HG02981 (cell line): Measurements from ENCODE around the gene LRRC49.
"Not testable (repeated sequence)": the region's sequence is repeated elsewhere in the genome, so short reads cannot be mapped to it uniquely, and the experiment has no call there.

ENCODE experiments used
- ATAC-seq: cut with Tn5 transposase; IDR thresholded peaks from one replicate; pipeline ENCODE4 v1.9.1; 2021; ENCODE audit warnings: mild to moderate bottlenecking, moderate library complexity; ENCODE audit not compliant: unreplicated experiment

The LRRC49 gene

DNA sequence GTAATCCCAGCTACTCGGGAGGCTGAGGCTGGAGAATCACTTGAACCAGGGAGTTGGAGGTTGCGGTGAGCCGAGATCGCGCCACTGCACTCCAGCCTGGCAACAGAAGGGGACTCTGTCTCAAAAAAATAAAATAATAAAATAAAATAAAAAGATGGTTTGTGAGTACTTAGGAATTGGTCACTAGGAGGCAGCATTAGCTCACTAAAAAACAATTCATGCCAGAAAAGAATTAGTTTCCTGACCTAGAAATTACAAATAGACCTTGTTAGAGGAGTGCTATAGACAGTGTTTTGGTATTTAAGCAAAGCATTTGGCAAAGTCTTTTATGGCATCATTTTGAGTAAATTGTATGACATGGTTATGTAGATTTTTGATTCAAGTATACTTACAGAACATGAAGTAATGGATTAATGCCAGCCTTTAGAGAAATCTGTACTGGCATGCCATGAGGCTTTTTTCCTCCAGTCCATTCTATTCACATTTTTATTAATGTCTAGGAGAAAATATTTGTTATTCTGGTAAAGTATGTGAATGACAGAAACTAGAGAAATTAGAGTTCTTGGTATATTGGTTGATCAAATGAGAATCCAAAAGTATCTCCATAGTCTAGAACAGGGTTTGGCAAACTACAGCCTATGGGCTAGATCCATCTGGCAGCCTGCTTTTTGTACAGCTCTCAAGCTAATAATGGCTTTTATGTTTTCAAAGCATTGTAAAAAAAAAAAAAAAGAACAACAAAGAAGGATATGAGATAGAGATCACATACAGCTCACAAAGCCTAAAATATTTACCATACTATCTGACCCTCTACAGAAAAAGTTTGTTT lies 81.6 kb downstream of the LRRC49 start:
- ATAC-seq, result no peak

DNA sequence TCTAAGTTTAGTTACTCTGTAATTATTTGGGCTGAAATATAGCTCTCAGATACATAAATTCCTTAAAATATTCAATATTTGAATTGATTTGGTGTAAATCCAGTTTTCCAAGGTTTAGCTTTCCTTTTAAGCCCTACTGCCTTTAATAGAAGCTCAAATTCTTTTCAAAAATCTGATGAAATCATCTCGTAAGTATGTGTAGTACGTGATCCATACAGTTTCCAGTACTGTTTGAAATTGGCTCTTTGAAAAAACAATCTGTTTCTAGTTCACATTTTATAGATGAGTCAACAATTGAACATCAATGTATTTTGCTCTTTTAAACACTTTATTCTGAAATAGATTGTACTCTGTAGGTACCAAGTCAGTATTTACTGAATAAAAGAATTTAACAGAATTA lies 84.2 kb downstream of the LRRC49 start:
- no peak for ATAC-seq

DNA sequence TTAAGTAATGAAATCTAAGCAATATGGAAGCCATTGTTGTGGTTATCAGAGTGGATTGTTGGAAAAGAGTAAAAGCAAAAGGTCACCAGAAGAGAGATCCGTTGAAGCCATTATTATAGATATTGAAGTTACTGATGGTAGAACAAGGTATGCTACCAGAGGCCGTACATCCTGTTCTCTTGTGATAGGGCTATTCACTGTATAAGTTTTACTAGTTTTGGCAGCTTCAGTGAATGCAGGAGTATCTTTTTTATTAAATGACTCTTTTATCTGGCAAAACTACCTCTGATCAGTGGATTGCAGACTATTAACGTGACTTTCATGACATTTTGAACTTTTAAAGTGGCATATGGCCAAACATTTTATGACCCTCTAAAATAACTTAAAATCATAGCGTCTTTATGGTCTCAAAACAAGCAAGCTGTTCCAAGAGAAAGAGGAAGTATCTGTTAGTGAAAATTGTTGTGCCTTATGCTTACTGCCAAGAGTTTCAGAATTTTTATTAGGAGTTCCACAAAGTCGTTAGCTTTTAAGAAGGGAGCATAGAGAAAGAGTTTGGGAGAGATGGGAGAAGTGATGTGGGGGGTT lies 102.9 kb downstream of the LRRC49 start:
- ATAC-seq, result no peak

DNA sequence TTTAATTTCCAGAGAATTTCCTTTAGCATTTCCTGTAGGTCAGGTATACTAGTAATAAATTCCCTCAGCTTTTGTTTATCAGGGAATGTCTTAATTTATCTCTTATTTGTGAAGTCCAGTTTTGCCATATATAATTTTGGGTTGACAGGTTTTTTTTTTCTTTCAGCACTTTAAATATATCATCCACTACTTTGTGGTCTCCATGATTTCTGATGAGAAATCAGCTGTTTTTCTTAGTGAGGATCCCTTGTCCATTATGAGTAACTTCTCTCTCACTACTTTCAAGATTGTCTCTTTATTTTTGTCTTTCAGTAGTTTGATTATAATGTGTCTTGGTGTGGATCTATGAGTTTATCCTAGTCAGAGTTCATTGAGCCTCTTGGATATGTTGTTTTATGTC lies 105.7 kb downstream of the LRRC49 start:
- no peak for ATAC-seq

DNA sequence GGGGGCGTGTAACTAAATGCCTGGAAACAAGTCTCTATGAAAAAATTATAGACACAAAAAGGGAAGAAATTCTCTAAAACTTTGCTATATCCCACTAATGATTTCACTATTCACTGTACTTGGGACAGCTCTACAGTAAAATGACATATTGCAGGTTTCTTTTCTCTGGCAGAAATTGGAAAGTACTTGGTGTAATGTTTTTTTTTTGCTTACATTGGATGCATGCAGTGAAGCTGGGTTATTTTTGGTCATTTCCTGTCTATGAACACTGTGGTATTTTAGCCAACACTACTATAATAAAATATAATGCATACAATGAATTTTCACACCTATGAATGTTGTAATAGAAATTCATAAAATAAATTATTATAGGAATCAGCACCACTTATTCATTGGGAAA lies 109.7 kb downstream of the LRRC49 start:
- no peak for ATAC-seq

DNA sequence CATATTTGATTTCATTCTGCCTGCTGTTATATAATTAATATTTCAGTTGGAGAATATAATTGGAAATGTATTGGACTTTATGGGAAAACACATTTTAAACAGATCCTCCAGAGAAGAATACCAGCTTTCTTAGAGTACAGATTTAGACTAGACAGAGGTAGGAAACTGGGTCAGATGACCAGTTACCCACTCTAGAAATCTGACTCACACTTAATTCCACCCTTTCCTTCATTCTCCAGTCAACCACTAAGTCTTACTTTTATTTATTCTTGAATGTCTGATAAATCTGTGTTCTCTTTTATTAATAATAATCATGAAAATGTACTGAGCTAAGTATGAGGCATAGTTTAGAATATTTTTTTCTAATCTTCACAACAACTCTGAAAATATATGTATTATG lies 110.7 kb downstream of the LRRC49 start:
- no peak for ATAC-seq

DNA sequence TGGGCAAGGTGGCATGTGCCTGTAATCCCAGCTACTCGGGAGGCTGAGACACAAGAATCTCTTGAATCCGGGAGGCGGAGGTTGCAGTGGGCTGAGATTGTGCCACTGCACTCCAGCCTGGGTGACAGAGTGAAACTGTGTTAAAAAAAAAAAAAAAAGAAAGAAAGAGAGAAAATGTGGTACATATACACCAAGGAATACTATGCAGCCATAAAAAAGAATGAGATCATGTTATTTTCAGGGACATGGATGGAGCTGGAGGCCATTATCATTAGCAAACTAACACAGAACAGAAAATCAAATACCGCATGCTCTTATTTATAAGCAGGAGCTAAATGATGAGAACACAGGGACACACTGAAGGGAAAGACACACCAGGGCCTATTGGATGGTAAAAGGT lies 111.9 kb downstream of the LRRC49 start:
- not testable (repeated sequence) for ATAC-seq

GRCh38 chr15:71005895-71006294 lies 113.3 kb downstream of the LRRC49 start:
- no peak for ATAC-seq

DNA sequence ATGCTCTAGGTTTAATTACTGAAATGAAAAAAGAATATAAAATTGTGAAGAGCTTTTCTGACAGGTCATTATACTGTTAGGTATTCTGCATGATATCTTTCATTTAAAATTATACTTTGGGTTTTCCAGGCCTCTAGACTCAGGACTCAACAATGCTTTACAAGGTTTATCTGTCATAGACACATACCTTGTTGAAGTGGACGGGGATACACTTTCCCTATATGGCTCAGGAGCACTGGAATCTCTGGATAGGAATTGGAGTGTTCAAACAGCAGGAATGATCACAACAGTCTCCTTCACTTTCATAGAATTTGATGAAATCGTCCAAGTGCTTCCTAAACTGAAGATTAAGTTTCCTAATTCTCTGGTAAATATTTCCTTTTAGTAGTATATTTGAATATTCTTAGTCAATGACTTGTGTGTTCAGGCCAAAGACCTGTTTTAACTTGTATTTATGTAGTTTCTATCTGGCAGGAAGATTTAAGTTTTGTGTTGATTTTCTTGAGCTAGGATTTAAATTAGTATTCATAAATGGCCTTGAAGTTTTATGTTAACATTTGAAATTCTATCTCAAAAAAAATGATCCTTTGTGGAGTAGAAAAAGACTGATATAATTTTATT lies 115.7 kb downstream of the LRRC49 start:
- ATAC-seq, result no peak

GRCh38 chr15:71010472-71010871 lies 117.8 kb downstream of the LRRC49 start:
- ATAC-seq, result no peak

DNA sequence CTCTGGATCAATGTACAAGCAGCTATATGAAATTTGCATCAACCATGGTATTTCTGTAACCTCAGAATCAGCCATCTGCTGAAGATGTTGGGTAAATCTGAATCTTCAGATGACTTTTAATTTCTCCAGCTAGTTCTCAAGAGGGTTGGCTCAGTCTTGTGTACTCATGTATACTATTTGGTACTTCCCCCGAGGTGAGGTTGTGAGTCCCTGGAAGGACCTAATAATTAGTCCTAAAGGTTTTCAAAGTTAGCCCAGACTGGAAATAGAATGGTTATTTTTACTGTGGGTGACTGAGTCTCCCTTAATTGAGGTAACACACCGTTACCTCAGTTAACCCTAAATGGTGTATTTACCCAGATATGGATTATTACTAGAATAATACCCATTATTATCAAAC lies 118.4 kb downstream of the LRRC49 start:
- ATAC-seq, result no peak

- no peak for ATAC-seq
Observed at GRCh38 chr15:71011503-71012155, 119.0 kb downstream of the LRRC49 start.

DNA sequence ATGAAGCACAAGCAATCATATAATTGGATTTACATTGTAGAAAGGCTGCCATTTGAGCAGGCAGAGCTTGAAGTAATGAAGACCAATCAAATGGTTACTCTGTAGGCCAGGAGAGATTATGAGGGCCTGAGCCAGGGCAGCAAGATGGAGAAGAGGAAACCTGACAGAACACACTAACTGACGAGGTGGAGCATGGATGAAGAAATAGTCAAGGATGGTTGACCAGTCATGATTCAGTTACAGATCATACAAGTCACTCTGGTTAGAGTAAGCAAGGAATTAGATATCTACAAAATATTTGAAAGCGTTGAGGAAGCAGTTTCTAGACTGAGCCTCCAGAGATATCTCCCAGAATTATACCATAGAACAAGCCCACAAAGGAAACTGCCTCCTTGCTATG lies 120.8 kb downstream of the LRRC49 start:
- ATAC-seq, result no peak

- no peak for ATAC-seq
Observed at GRCh38 chr15:71015342-71015741, 122.7 kb downstream of the LRRC49 start.

- not testable (repeated sequence) for ATAC-seq
Observed at GRCh38 chr15:71031232-71031631, 138.6 kb downstream of the LRRC49 start.

GRCh38 chr15:71035478-71035877 lies 142.9 kb downstream of the LRRC49 start:
- ATAC-seq, result not testable (repeated sequence)

GRCh38 chr15:71042356-71042922 lies 149.8 kb downstream of the LRRC49 start:
- ATAC-seq, result no peak

DNA sequence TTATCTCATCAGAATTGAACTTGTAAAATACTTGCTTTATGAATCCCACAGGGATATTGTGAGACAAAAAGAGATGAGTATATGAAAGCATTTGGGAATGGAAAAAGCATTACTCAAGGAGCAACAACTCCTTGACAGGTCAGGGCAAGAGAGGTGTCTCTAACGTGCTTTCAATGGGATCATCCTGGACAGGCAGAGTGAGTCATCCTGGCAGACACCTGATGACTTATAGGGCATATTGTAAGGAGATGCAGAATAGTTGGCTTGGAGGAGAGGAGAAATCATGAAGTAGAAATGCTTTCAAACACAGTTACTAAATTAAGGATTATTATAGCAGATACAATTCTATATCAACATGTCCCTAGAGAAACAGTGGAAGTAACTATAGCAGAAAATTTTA lies 150.7 kb downstream of the LRRC49 start:
- ATAC-seq, result no peak

GRCh38 chr15:71044006-71044405 lies 151.4 kb downstream of the LRRC49 start:
- no peak for ATAC-seq

DNA sequence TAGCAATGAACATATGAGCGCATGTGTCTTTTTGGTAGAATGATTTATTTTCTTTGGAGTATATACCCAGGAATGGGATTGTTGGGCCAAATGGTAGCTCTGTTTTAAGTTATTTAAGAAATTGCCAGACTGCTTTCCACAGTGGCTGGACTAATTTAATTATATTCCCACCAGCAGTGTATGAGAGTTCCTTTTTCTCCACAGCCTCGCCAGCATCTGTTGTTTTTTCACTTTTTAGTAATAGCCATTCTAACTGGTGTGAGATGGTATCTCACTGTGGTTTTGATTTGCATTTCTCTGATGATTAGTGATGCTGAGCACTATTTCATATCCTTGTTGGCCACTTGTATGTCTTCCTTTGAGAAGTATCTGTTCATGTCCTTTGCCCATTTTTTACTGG lies 153.5 kb downstream of the LRRC49 start:
- ATAC-seq, result not testable (repeated sequence)

DNA sequence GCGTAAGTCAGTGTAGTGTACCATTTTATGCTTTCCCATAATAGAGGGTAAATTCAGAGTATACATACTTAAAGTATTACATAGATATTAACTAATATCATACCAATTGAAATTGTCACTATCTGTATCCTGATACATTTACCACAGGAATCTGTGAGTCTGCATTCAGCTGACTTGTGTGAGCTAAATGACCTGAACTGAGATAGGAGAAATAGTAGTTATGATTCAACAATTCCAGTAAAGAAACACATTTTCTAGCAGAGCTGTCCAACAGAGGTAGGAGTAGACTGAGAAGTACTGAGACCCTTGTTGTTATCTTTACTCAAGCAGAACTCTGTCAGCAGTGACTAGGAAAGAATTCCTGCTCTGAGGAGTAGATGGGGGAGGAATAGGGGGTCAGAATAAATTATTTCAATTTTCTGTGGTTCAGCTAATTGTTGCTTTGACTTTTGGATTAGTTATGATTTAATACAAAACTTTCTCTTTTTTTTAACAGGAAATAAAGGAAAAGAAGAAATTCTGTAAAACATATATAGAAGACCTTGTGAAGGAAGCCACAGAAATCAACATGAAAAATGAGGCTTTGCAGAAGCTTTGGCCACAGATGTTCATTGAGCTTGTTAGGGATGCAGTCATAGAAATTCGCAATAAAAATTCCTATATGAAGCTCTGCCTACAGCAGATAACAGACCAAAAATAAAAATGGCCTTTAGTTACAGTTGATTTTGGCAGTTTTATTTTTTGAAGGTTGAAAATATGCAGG lies 156.5 kb downstream of the LRRC49 start:
- ATAC-seq, result no peak
